GM23338 (cell line): ENCODE results near the gene DOCK4. TPM values are rescaled to one million over a fixed set of nuclear protein-coding genes. Genes with fewer than 3 reads are reported as not detected.

Experiments
- ATAC-seq: fragments of 200-7000 bp; cut with Tn5 transposase; 3 replicates; pipeline ENCODE4 v1.9.1; 2020
- DNase-seq: peaks from one replicate; pipeline ENCODE4 v3.0.0-alpha.2; 2015; ENCODE audit warnings: low spot score
- H2AFZ ChIP-seq: fragments of 200-600 bp; sonication (generic); 2 replicates; pipeline ENCODE4 v1.8.0; 2016; ENCODE audit warnings: antibody characterized with exemption, mild to moderate bottlenecking, moderate library complexity
- H3F3A ChIP-seq: fragments of 200-600 bp; sonication (generic); replicated peaks from 2 replicates; pipeline ENCODE4 v1.8.0; 2017; ENCODE audit warnings: antibody characterized with exemption, mixed run types, low read depth
- H3K27ac ChIP-seq: fragments of 200-600 bp; sonication (generic); 2 replicates; pipeline ENCODE4 v1.6.1; 2016; ENCODE audit warnings: low read depth
- H3K27me3 ChIP-seq: fragments of 200-600 bp; sonication (generic); 2 replicates; pipeline ENCODE4 v1.8.0; 2016; ENCODE audit warnings: mild to moderate bottlenecking, mixed run types, moderate library complexity; ENCODE audit not compliant: insufficient read depth
- H3K36me3 ChIP-seq: fragments of 200-600 bp; sonication (generic); 2 replicates; pipeline ENCODE4 v1.8.0; 2016; ENCODE audit warnings: mild to moderate bottlenecking; ENCODE audit not compliant: insufficient read depth
- H3K4me1 ChIP-seq: fragments of 200-600 bp; sonication (generic); 2 replicates; pipeline ENCODE4 v1.8.0; 2016; ENCODE audit warnings: mild to moderate bottlenecking, moderate library complexity; ENCODE audit not compliant: insufficient read depth
- H3K4me2 ChIP-seq: fragments of 200-600 bp; sonication (generic); 2 replicates; pipeline ENCODE4 v1.7.1; 2017; ENCODE audit warnings: mixed run types
- H3K4me3 ChIP-seq: fragments of 200-600 bp; sonication (generic); 2 replicates; pipeline ENCODE4 v1.6.1; 2016; ENCODE audit warnings: mixed run types
- H3K79me2 ChIP-seq: fragments of 200-600 bp; sonication (generic); replicated peaks from 2 replicates; pipeline ENCODE4 v1.8.0; 2017; ENCODE audit warnings: mild to moderate bottlenecking; ENCODE audit not compliant: insufficient read depth
- H3K9me2 ChIP-seq: fragments of 200-600 bp; sonication (generic); 2 replicates; pipeline ENCODE4 v1.8.0; 2017; ENCODE audit not compliant: insufficient read depth
- H4K20me1 ChIP-seq: fragments of 200-600 bp; sonication (generic); replicated peaks from 2 replicates; pipeline ENCODE4 v1.8.0; 2017; ENCODE audit warnings: mild to moderate bottlenecking; ENCODE audit not compliant: insufficient read depth
- H3K27ac Mint-ChIP-seq: 2 replicates; pipeline ENCODE4 v1.8.0; 2020; ENCODE audit warnings: inconsistent platforms, mild to moderate bottlenecking, moderate library complexity, mixed read lengths
- H3K27me3 Mint-ChIP-seq: 3 replicates; pipeline ENCODE4 v1.8.0; 2022; ENCODE audit warnings: low read depth, mild to moderate bottlenecking, moderate library complexity, mixed read lengths, inconsistent platforms; ENCODE audit not compliant: insufficient read depth, poor library complexity
- H3K36me3 Mint-ChIP-seq: 3 replicates; pipeline ENCODE4 v1.8.0; 2021; ENCODE audit warnings: low read depth, mild to moderate bottlenecking, inconsistent platforms, moderate library complexity, mixed read lengths
- H3K4me1 Mint-ChIP-seq: 3 replicates; pipeline ENCODE4 v1.8.0; 2020; ENCODE audit warnings: mild to moderate bottlenecking, inconsistent platforms, mixed read lengths
- H3K4me3 Mint-ChIP-seq: 3 replicates; pipeline ENCODE4 v1.8.0; 2021; ENCODE audit warnings: moderate library complexity, mild to moderate bottlenecking, inconsistent platforms, mixed read lengths
- H3K9me3 Mint-ChIP-seq: 3 replicates; pipeline ENCODE4 v1.8.0; 2020; ENCODE audit warnings: moderate library complexity, mild to moderate bottlenecking, inconsistent platforms, mixed read lengths
- EZH2 ChIP-seq: fragments of 200-600 bp; sonication (generic); IDR thresholded peaks from one replicate; pipeline ENCODE4 v1.8.0; 2017; ENCODE audit warnings: antibody characterized with exemption, mild to moderate bottlenecking, low read depth; ENCODE audit not compliant: unreplicated experiment
- POLR2AphosphoS5 ChIP-seq: IDR thresholded peaks from 2 replicates; pipeline ENCODE4 v1.6.1; 2016; ENCODE audit warnings: antibody characterized with exemption, low read depth
- REST ChIP-seq: IDR thresholded peaks from one replicate; pipeline ENCODE4 v1.6.1; 2018; ENCODE audit warnings: antibody characterized with exemption; ENCODE audit not compliant: unreplicated experiment
- STAT1 ChIP-seq: IDR thresholded peaks from one replicate; pipeline ENCODE4 v1.6.1; 2016; ENCODE audit warnings: antibody characterized with exemption; ENCODE audit not compliant: unreplicated experiment
- ZNF114 ChIP-seq: fragments of 250-450 bp; sonication (Bioruptor Pico); IDR thresholded peaks from 2 replicates; pipeline ENCODE4 v1.5.0; 2020; ENCODE audit warnings: mild to moderate bottlenecking, moderate library complexity
- ZNF462 ChIP-seq: fragments of 250-450 bp; sonication (Bioruptor Pico); IDR thresholded peaks from 2 replicates; pipeline ENCODE4 v1.5.0; 2020; ENCODE audit warnings: mild to moderate bottlenecking, moderate library complexity
- polyA plus RNA-seq: library from polyadenylated mRNA; unstranded; fragments of >200 nt; fragmentation: Nextera tagmentation; extraction: Ambion mirVana; gene quantifications from 2 replicates; pipeline ENCODE4 v1.2.1, GENCODE V29; 2016
- total RNA-seq: library from RNA; depleted of rRNA; stranded (reverse); fragments of >200 nt; shearing (Covaris generic); gene quantifications from 2 replicates; pipeline ENCODE4 v1.2.3, GENCODE V29; 2014

Gene DOCK4
- total and polyA plus RNA-seq, 2 experiments from 2014 or later: 6.3 to 33.8 TPM

GRCh38 chr7:111747718-111748117, 458.5 kb downstream of the DOCK4 start:
- Histone ChIP-seq H4K20me1 (no peaks in the 10 kb centered on the region), H2AFZ (no peak overlapping the region), H3K4me1 (peaks cover 10% of the 10 kb centered on the region; the same call in 1 of the 2 replicates), H3K27me3 (no peaks in the 10 kb centered on the region), H3K27ac (no peak overlapping the region), H3K4me3 (no peak overlapping the region), H3K9me2 (peaks cover 4% of the 10 kb centered on the region; the same call in 1 of the 2 replicates), H3K4me2 (no peak overlapping the region), H3K79me2 (no peaks in the 10 kb centered on the region), H3F3A (no peaks in the 10 kb centered on the region), H3K36me3 (0 out of 2 replicates have a peak, but pooled peaks cover 6% of the 10 kb centered on the region)
- Mint-ChIP-seq H3K4me1 (peaks cover 8% of the 10 kb centered on the region), H3K9me3 (peaks cover 4% of the 10 kb centered on the region; the same call in 2 of the 3 replicates), H3K4me3 (no peak overlapping the region), H3K27me3 (peaks cover 5% of the 10 kb centered on the region), H3K36me3 (peaks cover 29% of the 10 kb centered on the region), H3K27ac (no peak overlapping the region)
- DNase-seq (no peak), ATAC-seq (no peak)
- TF ChIP-seq ZNF114 (CRISPR knock-in tag) (no peak), STAT1 (no peak), ZNF462 (CRISPR knock-in tag) (no peak), POLR2AphosphoS5 (no peak), REST (no peak), EZH2 (no peak)
